ENCODE measurements around the gene TTC39A.

DNA sequence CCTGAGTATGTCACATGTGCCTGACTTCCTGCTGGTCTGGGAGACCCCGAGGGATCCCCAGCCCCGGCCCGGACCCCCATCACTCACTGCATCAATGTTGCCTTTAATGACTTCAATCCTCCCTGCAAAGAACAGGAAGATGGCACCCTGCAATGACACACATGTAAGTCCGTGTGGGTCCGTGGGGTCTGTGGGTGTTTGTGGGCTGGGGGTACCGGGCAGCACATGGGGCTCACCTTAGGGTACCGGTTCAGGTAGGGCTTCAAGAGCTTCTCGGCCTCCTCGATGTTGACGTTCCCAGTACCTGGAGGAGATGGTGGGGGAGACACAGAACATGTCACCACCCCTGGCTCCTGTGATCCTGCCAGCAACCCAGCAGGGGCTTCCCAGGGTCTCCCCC is 28.1 kb downstream of the TTC39A start:
- TF ChIP-seq POLR2A (IDR thresholded peaks at IDR 0.05) (no peak), CTCF (IDR thresholded peaks at IDR 0.05) (no peak)

Data from adrenal gland (tissue), 5 donors.